Calu3 (cell line): ENCODE results near the gene HECW1. TPM values are rescaled to one million over a fixed set of nuclear protein-coding genes. Genes with fewer than 3 reads are reported as not detected.

Source experiments
- BruUV-seq: library from RNA; stranded (reverse); fragments of 400-500 nt; replicated peaks from 2 replicates; lab custom pipeline; 2021; lab: Mats Ljungman, UMichigan
- CTCF ChIA-PET: fragments of 300-600 bp; sonication (Branson Sonifier 250); formaldehyde crosslinking; loops from one replicate; lab custom pipeline; 2022; ENCODE audit warnings: antibody characterized with exemption; lab: Charles Lee
- DNase-seq: peaks from one replicate; pipeline ENCODE4 v3.0.0; 2022
- H3K27ac Mint-ChIP-seq: one replicate; pipeline ENCODE4 v1.8.0; 2022; ENCODE audit warnings: mixed read lengths; ENCODE audit not compliant: unreplicated experiment
- H3K27me3 Mint-ChIP-seq: one replicate; pipeline ENCODE4 v1.8.0; 2022; ENCODE audit warnings: mixed read lengths; ENCODE audit not compliant: unreplicated experiment
- H3K36me3 Mint-ChIP-seq: one replicate; pipeline ENCODE4 v1.8.0; 2022; ENCODE audit warnings: mild to moderate bottlenecking, moderate library complexity, mixed read lengths; ENCODE audit not compliant: insufficient read depth, unreplicated experiment
- H3K4me1 Mint-ChIP-seq: one replicate; pipeline ENCODE4 v1.8.0; 2022; ENCODE audit warnings: mild to moderate bottlenecking, low read depth, mixed read lengths; ENCODE audit not compliant: unreplicated experiment
- H3K4me3 Mint-ChIP-seq: one replicate; pipeline ENCODE4 v1.8.0; 2022; ENCODE audit warnings: mild to moderate bottlenecking, low read depth, moderate library complexity, mixed read lengths; ENCODE audit not compliant: unreplicated experiment
- H3K9me3 Mint-ChIP-seq: one replicate; pipeline ENCODE4 v1.8.0; 2022; ENCODE audit warnings: low read depth, mixed read lengths; ENCODE audit not compliant: unreplicated experiment
- intact Hi-C: fragments of 100-400 bp; cut with micrococcal nuclease; formaldehyde crosslinking; loops from one replicate; pipeline ENCODE4 v1.10.0; 2022; ENCODE audit not compliant: unreplicated experiment
- total RNA-seq: library from RNA; stranded (reverse); gene quantifications from 2 replicates; pipeline ENCODE4 v1.2.3, GENCODE V29; 2022
- TF ChIP-seq, protein P1 (sequence below): fragments of 200-600 bp; IDR thresholded peaks from one replicate; pipeline ENCODE4 v1.8.0; 2022; ENCODE audit warnings: antibody characterized with exemption; ENCODE audit not compliant: unreplicated experiment

The HECW1 gene
- total RNA-seq, 1 experiment from 2014 or later = 0.33 TPM

DNA sequence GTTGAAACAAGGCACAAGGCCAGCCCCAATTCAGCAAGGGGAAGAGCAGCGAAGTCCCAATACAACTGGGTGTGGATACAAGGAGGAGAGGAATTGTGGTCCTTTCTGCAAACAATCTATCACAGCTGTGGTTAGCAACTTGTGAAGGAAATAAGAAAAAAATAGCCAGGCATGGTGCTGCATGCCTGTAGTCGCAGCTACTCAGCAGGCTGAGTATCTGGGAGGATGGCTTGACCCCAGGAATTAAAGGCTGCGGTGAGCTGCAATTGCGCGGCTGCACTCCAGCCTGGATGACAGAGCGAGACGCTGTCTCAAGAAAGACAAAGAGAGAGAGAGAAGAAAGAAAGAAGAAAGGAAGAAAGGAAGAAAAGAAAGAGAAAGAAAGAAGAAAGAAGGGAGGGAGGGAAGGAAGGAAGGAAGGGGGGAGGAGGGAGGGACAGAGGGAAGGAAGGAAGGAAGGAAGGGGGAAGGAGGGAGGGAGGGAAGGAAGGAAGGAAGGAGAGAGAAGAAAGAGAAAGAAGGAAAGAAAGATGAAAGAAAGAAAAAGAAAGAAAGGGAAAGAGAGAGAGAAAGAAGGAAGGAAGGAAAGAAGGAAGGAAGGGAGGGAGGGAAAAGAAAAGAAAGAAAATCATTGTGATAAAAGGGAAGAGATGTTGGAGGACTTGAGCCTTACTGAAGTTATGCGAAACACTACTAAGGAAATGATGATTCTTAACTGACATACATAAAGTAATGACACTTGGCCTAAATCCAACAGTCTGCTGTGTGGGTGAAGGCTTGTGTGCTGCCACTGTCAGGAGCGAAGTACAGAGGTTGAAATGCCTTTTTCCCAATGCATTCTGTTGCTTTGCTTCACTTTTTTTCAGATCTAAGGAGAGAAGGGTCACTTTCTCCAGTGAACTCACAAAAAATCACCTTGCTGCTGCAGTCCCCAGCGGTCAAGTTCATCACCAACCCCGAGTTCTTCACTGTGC is 353.4 kb downstream of the HECW1 start:
- intact Hi-C loops = no loop called here
- H3K27me3 Mint-ChIP-seq = no peaks in the 10 kb centered on the region
- H3K4me3 Mint-ChIP-seq = no peak overlapping the region
- no peak overlapping the region for H3K27ac Mint-ChIP-seq
- no peaks in the 10 kb centered on the region for H3K4me1 Mint-ChIP-seq
- BruUV-seq = no TSS peak
- no peaks in the 10 kb centered on the region for H3K9me3 Mint-ChIP-seq
- no peak for DNase-seq
- TF ChIP-seq, protein P1, sequence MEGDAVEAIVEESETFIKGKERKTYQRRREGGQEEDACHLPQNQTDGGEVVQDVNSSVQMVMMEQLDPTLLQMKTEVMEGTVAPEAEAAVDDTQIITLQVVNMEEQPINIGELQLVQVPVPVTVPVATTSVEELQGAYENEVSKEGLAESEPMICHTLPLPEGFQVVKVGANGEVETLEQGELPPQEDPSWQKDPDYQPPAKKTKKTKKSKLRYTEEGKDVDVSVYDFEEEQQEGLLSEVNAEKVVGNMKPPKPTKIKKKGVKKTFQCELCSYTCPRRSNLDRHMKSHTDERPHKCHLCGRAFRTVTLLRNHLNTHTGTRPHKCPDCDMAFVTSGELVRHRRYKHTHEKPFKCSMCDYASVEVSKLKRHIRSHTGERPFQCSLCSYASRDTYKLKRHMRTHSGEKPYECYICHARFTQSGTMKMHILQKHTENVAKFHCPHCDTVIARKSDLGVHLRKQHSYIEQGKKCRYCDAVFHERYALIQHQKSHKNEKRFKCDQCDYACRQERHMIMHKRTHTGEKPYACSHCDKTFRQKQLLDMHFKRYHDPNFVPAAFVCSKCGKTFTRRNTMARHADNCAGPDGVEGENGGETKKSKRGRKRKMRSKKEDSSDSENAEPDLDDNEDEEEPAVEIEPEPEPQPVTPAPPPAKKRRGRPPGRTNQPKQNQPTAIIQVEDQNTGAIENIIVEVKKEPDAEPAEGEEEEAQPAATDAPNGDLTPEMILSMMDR = no peak
- CTCF ChIA-PET = interaction anchor here (0.6 kb wide), 1 partner anchor 52 kb away, joined by 8 read pairs; no protein-coding TSS in a partner anchor
- no peaks in the 10 kb centered on the region for H3K36me3 Mint-ChIP-seq

DNA sequence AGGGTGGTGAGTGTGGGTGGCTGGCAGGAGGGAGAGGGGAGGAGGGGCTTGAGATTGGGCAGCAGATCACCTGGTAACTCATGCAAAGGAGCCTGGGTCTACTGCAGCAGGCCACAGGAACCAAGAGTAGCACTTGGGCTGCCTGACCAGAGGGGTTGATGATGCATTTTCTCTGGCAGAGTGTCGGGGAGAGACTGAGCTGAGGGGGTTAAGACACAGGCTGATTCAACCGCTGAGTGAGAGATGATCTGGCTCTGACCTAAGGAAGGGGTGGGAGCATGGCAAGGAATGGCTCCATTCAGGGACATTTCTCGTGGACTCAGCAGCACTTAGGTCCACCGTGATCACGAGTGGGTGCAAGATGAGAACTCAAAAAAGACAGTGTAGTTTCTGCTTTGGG is 355.0 kb downstream of the HECW1 start:
- no peak for DNase-seq
- Mint-ChIP-seq H3K27me3 (no peaks in the 10 kb centered on the region), H3K4me3 (no peak overlapping the region), H3K36me3 (peaks cover 5% of the 10 kb centered on the region), H3K9me3 (no peaks in the 10 kb centered on the region), H3K4me1 (no peaks in the 10 kb centered on the region), H3K27ac (no peak overlapping the region)
- TF ChIP-seq, protein P1 = no peak
- CTCF ChIA-PET = no interaction called here
- intact Hi-C loops = no loop called here
- BruUV-seq = no TSS peak

DNA sequence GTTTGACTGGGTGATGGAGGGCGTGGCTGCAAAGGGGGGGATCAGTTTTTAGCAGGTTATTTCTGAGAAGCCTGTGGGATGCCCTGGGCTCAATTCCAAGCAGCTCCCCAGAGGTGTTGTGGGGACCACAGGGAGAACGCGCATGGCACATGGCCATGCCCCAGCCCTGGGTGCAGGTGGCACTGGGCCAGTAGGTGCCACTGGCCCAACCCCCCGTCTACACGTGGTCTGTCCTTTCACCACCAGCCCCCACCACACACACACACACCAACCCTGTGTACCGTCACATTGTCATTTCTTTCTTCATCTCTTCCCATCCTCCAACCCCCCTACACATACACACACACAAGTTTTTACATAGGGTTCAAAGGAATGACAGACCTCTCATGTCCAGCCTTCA is 355.4 kb downstream of the HECW1 start:
- H3K4me3 Mint-ChIP-seq = no peak overlapping the region
- peaks cover 5% of the 10 kb centered on the region for H3K36me3 Mint-ChIP-seq
- DNase-seq = no peak
- CTCF ChIA-PET = no interaction called here
- H3K9me3 Mint-ChIP-seq = no peaks in the 10 kb centered on the region
- BruUV-seq = no TSS peak
- H3K27me3 Mint-ChIP-seq = no peaks in the 10 kb centered on the region
- intact Hi-C loops = no loop called here
- no peaks in the 10 kb centered on the region for H3K4me1 Mint-ChIP-seq
- TF ChIP-seq, protein P1 = no peak
- no peak overlapping the region for H3K27ac Mint-ChIP-seq

DNA sequence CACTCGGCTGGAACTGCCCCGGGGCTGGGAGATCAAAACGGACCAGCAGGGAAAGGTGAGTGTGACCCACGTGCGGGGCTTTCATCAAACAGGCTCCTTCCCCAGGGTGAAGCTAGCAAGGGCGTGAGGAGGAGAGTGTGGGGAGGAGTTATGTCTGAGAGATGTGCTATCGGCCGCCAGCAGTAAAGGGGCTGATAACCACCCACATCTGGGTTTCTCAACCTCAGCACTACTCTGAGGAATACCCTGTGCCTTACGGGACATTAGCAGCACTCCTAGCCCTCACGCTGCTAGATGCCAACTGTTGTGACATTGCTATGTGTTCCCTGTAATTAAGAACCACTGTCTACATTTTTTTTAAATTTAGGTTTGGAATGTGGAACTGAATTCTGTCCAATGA is 356.6 kb downstream of the HECW1 start:
- Mint-ChIP-seq H3K4me1 (no peaks in the 10 kb centered on the region), H3K27ac (no peak overlapping the region), H3K27me3 (no peaks in the 10 kb centered on the region), H3K9me3 (no peaks in the 10 kb centered on the region), H3K4me3 (no peak overlapping the region), H3K36me3 (peaks cover 5% of the 10 kb centered on the region)
- CTCF ChIA-PET = no interaction called here
- no peak for DNase-seq
- TF ChIP-seq, protein P1 = no peak
- BruUV-seq = no TSS peak
- intact Hi-C loops = no loop called here
